ENCODE measurements around the gene DOK4.

DNA sequence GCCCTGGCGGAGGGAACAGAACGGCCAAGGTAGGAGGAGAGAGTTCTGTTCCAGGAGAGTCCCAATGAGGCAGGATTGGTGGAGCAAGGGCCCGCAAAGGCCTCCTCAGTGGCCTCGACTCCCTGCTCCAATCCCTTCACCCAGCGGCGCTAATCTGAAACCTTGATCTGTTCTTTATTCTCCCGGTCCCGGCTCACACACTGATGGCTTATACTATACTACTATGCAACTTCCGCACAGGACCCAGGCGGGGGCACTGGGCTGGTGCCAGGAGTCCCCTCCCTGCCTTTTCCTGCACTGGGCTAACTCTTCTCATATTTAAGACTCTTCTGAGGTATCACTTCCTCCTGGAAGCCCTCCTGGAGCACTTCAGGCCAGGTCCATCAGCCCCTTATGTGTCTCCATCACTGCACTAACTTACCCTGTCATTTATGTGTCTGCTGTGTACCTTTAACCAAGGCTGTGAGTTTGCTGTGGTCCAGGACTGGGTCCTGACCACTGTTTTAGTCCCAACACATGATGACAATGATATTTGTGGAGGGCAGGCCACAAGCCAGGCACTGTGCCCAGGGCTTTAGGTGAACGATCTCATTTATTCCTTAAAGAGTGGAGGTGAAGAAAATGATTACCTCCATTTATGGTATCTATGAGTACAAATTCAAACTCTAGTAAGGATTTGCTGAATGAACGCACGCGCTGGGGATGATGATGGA, 43.3 kb upstream of the DOK4 start:
- TF ChIP-seq, protein P1, sequence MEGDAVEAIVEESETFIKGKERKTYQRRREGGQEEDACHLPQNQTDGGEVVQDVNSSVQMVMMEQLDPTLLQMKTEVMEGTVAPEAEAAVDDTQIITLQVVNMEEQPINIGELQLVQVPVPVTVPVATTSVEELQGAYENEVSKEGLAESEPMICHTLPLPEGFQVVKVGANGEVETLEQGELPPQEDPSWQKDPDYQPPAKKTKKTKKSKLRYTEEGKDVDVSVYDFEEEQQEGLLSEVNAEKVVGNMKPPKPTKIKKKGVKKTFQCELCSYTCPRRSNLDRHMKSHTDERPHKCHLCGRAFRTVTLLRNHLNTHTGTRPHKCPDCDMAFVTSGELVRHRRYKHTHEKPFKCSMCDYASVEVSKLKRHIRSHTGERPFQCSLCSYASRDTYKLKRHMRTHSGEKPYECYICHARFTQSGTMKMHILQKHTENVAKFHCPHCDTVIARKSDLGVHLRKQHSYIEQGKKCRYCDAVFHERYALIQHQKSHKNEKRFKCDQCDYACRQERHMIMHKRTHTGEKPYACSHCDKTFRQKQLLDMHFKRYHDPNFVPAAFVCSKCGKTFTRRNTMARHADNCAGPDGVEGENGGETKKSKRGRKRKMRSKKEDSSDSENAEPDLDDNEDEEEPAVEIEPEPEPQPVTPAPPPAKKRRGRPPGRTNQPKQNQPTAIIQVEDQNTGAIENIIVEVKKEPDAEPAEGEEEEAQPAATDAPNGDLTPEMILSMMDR (IDR thresholded peaks at IDR 0.05; ENCODE audit: insufficient read depth, low read length): no peak
- TF ChIP-seq POLR2AphosphoS5 (IDR thresholded peaks at IDR 0.05; ENCODE audit: low read depth) (no peak), GABPA (IDR thresholded peaks at IDR 0.05; ENCODE audit: low read depth) (no peak; the same call in 1 of the 2 replicates)
- TF ChIP-seq, protein P2, sequence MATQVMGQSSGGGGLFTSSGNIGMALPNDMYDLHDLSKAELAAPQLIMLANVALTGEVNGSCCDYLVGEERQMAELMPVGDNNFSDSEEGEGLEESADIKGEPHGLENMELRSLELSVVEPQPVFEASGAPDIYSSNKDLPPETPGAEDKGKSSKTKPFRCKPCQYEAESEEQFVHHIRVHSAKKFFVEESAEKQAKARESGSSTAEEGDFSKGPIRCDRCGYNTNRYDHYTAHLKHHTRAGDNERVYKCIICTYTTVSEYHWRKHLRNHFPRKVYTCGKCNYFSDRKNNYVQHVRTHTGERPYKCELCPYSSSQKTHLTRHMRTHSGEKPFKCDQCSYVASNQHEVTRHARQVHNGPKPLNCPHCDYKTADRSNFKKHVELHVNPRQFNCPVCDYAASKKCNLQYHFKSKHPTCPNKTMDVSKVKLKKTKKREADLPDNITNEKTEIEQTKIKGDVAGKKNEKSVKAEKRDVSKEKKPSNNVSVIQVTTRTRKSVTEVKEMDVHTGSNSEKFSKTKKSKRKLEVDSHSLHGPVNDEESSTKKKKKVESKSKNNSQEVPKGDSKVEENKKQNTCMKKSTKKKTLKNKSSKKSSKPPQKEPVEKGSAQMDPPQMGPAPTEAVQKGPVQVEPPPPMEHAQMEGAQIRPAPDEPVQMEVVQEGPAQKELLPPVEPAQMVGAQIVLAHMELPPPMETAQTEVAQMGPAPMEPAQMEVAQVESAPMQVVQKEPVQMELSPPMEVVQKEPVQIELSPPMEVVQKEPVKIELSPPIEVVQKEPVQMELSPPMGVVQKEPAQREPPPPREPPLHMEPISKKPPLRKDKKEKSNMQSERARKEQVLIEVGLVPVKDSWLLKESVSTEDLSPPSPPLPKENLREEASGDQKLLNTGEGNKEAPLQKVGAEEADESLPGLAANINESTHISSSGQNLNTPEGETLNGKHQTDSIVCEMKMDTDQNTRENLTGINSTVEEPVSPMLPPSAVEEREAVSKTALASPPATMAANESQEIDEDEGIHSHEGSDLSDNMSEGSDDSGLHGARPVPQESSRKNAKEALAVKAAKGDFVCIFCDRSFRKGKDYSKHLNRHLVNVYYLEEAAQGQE (IDR thresholded peaks at IDR 0.05; ENCODE audit: insufficient replicate concordance, low read depth): no peak
